HL-60 (cell line): Measurements from ENCODE around the gene TP53I11.

ENCODE experiments used
- DNase-seq, 2 experiments: peaks; one replicate each; pipeline ENCODE4 v3.0.0-alpha.2; 2010 to 2020; ENCODE audit warnings: low read depth in 1 of 2, low spot score in 1 of 2
- H3K27ac ChIP-seq: fragments of 250-450 bp; sonication (Bioruptor Pico); replicated peaks from 2 replicates; pipeline ENCODE4 v1.5.1; 2020; ENCODE audit warnings: mild to moderate bottlenecking, moderate library complexity
- H3K27me3 ChIP-seq: fragments of 250-450 bp; sonication (Bioruptor Pico); 2 replicates; pipeline ENCODE4 v1.5.1; 2021; ENCODE audit warnings: mild to moderate bottlenecking, moderate library complexity; ENCODE audit not compliant: insufficient read depth, poor library complexity, severe bottlenecking
- H3K4me3 ChIP-seq: replicated peaks from 2 replicates; pipeline ENCODE4 v1.5.1; 2011; ENCODE audit warnings: mild to moderate bottlenecking, control low read depth, low read length; ENCODE audit not compliant: insufficient read depth
- CTCF ChIP-seq: IDR thresholded peaks from one replicate; pipeline ENCODE4 v1.5.1; 2011; ENCODE audit warnings: low read length, control low read depth, inconsistent platforms; ENCODE audit not compliant: insufficient read depth
- GABPA ChIP-seq: IDR thresholded peaks from 2 replicates; pipeline ENCODE4 v1.6.1; 2012; ENCODE audit warnings: low read depth
- POLR2AphosphoS5 ChIP-seq: IDR thresholded peaks from 2 replicates; pipeline ENCODE4 v1.6.1; 2012; ENCODE audit warnings: low read depth
- REST ChIP-seq: IDR thresholded peaks from 2 replicates; pipeline ENCODE4 v1.6.1; 2012; ENCODE audit warnings: low read depth; ENCODE audit not compliant: insufficient replicate concordance
- SPI1 ChIP-seq: IDR thresholded peaks from 2 replicates; pipeline ENCODE4 v1.6.1; 2012; ENCODE audit warnings: low read depth, mild to moderate bottlenecking, borderline replicate concordance

The TP53I11 gene

GRCh38 chr11:44962464-44962863, 11.8 kb upstream of the TP53I11 start:
- no peak for TF ChIP-seq CTCF
- no peak for TF ChIP-seq SPI1
- TF ChIP-seq GABPA, result no peak
- no peak for TF ChIP-seq REST
- no peak for TF ChIP-seq POLR2AphosphoS5
- DNase-seq, result no peak
- Histone ChIP-seq H3K4me3 (no peak overlapping the region), H3K27me3 (no peaks in the 10 kb centered on the region), H3K27ac (no peak overlapping the region)

- TF ChIP-seq POLR2AphosphoS5 (no peak), SPI1 (no peak), CTCF (no peak), GABPA (no peak), REST (no peak)
- no peaks in the 10 kb centered on the region for H3K27me3 ChIP-seq
- no peak overlapping the region for H3K27ac ChIP-seq
- H3K4me3 ChIP-seq, result no peak overlapping the region
- DNase-seq, result no peak
These were observed 9.6 kb upstream of the TP53I11 start for GRCh38 chr11:44960200-44960845.

- no peak overlapping the region for H3K27ac ChIP-seq
- no peaks in the 10 kb centered on the region for H3K27me3 ChIP-seq
- no peak for DNase-seq
These were observed 8.4 kb upstream of the TP53I11 start for GRCh38 chr11:44959064-44959463.

More at GRCh38 chr11:44959064-44959463, 8.4 kb upstream of the TP53I11 start:
- TF ChIP-seq POLR2AphosphoS5 (no peak), REST (no peak), CTCF (no peak), SPI1 (no peak), GABPA (no peak)
- H3K4me3 ChIP-seq, result no peak overlapping the region
